CD4-positive, alpha-beta T cell treated with Interleukin-15 for 1 hour (primary cell): ENCODE data around the gene GRAP2.
A peak's percentile ranks its signal among the peaks of the same experiment; 100 is the strongest.
"Not testable (repeated sequence)": the region's sequence is repeated elsewhere in the genome, so short reads cannot be mapped to it uniquely, and the experiment has no call there.

Experiments used
- DNase-seq: peaks from one replicate; pipeline ENCODE4 v3.0.0-alpha.2; 2020

The GRAP2 gene

DNA sequence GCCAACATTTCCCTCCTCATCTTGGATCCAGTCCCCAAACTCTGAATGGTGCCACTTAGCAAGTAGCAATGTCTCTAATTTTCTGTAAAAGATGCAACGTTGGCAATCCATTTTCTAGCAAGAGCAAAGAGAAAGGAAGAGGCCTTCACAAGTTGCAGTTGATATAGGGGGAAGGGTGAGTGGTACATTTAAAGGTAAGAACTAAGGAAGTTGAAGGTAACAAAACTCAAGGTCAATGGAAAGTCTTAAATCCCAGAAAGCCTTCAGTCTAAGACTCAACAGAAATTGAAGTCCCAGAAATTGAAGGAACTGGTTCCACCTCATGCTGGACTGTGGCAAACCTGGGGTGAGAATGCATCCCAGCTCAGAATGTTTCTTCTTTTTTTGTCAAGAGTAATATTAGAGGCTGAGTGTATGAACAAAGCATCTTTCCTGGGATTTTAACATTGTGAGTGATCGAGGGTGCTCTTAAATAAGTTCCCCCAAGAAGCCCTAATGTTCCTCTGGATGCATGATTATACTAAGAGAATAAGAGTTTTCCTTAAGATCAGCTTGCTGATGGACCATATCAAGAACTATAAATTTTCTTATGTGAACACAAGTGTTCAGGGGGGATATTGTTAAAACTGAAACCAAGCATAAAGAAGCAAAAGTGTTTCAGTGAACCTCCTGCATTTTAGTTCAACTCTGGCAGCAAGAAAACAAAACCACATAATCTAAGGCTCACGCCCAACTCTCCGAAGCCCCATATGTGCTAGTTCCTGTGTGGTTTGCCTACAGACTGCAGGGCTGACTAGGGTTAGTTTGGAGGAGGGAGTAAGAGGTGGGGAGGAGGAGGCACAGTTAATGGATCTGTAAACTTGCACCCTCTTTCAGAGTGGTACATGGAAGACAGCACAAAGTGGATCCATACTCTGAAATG is at the start of gene GRAP2:
GRAP2 (plus strand) TSS at position 779 of the 922 bp plus-strand sequence. CDS start 46,023 bp downstream, outside the sequence.
- DNase-seq, result peak; percentile 78

DNA sequence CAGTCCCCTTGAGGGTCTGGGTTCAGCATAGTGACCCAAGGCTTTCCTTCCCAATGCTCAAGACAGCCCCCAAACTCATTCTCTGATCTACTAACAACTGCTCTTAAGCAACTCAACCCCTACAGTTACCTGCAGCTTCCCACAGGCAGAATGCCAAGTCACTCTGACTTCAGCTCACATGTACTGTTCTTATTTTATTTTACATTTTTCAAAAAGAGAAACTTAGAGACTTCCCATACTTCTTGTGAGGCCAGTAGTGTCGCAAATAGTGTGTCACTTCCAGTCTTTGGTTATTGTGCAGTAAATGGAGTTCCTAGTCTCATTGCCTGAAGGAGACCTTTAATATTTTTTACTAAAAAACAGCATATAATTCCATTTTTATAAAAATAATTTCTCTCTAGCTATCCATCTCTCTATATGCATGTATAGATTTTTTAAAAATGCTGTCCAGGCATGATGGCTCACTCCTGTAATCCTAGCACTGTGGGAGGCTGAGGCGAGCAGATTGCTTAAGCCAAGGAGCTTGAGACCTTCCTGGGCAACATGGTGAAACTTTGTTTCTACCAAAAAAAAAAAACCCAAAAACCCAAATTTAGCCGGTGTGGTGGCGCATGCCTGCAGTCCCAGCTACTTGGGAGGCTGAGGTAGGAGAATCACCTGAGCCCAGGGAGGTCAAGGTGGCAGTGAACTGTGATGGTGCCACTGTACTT is 49.1 kb upstream of the GRAP2 start:
- no peak for DNase-seq

DNA sequence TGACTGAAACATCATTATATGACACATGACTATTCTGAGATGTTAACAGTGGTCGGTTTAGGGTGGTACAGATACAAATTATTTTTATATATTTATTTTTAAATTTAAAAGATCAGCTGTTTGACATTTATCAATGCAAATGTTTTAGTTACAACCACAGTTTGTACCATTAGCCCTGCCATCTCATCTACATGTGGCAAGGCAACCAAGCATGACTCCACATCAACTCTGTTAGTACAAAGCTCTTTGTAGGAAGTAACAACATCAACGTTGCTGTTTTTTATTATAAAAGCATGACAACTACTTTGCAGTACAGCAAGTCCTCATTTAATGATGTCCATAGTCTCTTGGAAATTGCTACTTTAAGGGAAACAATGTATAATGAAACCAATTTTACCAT is 48.1 kb upstream of the GRAP2 start:
- no peak for DNase-seq

DNA sequence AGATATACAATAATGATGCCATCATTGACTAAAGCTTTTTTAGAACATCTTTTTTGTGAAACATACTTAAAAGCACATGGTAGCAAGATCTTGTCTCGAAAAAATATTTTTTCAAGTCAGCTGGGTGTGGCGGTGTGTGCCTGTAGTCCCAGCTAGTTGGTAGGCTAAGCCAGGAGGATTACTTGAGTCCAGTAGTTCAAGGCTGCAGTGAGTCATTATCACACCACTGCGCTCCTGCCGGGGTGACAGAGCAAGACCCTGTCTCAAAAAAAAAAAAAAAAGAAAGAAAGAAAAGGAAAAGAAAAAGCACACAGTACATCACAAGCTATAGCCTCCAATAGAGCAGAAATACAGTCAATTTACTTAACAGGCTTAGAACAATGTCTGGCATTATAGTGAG is 44.3 kb upstream of the GRAP2 start:
- no peak for DNase-seq

DNA sequence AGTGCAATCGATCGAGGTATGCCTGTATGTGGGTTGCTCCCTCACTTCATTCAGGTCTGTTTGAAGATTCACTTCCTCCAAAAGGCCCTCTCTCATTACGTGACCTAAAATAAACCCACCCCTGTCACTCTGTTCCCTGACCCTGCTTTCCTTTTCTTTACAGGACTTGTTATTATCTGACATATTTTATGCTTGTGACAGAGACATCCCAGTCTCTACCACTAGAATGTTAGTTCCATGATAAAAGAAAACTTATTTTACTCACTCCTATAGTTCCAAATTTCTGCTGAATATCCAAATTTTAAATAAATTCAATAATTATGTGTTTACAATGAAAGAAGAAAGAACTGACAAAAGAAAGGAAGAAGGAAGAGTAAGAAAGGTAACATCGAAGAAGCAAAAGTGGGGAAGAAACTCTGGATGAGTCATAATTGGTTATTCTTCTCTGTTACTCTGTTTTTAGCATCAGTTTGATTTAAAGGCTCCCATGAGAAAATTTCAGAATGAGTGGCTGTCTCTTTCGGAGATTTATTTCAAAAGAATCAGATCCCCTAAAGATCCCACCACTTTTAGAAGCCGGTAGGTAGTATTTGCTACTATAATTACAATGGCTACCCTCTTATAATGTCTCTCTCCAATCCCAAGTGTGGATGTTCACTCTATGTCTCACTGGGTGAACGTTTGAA is 40.8 kb upstream of the GRAP2 start:
- no peak for DNase-seq

DNA sequence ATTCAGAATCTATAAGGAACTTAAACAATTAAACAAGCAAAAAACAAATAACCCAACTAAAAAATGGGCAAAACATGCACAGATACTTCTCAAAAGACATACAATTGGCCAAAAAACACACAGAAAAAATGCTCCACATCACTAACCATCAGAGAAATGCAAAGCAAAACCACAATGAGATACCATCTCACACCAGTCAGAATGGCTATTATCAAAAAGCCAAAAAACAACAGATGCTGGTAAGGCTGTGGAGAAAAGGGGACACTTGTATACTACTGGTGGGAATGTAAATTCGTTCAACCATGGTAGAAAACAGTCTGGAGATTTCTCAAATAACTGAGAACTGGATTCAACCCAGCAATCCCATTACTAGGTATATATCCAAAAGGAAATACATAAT is 32.1 kb upstream of the GRAP2 start:
- no peak for DNase-seq

DNA sequence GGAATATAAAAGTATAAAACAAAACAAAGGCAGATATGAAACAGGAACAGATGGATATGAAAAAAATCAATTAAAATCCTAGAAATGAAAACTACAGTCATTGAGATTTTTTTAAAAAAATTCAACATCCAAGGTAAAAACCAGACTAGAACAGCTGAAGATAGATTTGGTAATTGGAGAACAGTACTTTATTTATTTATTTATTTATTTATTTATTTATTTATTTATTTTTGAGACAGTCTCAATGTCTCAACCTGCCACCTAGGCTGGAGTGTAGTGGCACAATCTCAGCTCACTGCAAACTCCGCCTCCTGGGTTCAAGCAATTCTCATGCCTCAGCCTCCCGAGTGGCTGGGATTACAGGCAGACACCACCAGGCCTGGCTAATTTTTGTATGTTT is 31.1 kb upstream of the GRAP2 start:
- not testable (repeated sequence) for DNase-seq

DNA sequence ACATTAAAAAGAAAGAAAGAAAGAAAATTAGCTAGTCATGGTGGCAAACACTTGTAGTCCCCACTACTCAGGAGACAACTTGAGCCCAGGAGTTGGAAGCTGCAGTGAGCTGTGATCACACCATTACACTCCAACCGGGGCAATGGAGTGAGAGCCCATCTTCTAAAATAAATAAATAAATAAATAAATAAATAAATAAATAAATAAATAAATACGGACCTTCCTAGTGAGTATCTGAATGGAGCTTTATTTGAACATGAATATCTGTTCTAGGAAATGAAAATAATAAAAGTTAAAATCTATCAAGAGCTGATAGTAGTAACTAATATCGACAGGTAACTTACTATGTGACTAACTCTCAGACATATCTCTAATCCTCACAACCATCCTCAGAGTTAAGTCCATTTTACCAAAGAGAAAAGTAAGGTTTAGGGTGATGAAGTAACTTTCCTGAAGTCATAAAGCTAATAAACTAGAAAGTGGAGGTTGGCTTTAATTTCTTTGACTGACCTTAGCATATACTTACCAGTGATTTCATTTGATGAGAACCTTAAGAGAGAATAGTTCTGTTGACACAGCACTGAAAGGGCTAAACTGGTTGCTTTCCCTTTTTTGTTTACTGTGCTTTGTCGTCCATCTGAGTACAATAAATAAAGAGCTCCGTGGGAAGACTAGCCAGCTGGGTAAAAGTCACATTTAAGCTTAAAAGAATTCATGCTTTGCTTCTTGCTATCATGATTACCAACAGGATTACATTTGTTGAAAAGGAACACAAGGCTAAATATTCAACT is 29.7 kb upstream of the GRAP2 start:
- DNase-seq, result no peak

DNA sequence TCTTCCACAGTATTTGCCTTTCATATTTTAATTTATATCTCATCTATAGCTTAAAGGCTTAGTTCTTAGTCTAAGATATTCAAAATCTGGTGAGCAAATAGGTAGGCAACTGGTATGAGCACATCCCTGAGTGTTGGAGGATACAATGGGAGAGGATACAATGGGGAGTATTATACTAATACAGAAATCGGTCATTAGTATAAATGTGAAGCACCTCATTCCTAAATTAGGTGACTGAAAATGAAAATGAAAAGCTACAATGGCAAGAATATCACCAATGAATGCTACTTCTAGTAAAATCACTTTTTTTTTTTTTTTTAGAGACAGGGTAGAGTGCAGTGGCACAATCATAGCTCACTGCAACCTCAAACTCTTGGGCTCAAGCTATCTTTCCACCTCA is 28.3 kb upstream of the GRAP2 start:
- DNase-seq, result no peak

DNA sequence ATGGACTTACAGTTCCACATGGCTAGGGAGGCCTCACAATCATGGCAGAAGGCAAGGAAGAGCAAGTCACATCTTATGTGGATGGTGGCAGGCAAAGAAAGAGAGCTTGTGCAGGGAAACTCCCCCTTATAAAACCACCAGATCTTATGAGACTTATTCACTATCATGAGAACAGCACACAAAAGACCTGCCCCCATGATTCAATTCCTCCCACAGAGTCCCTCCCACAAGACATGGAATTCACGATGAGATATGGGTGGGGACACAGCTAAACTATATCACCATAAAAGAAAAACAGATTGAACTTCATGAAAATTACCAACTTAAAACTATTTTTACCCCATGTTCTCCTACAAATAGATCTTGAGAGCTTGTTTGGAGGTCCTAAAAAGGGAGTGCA is 26.9 kb upstream of the GRAP2 start:
- no peak for DNase-seq

DNA sequence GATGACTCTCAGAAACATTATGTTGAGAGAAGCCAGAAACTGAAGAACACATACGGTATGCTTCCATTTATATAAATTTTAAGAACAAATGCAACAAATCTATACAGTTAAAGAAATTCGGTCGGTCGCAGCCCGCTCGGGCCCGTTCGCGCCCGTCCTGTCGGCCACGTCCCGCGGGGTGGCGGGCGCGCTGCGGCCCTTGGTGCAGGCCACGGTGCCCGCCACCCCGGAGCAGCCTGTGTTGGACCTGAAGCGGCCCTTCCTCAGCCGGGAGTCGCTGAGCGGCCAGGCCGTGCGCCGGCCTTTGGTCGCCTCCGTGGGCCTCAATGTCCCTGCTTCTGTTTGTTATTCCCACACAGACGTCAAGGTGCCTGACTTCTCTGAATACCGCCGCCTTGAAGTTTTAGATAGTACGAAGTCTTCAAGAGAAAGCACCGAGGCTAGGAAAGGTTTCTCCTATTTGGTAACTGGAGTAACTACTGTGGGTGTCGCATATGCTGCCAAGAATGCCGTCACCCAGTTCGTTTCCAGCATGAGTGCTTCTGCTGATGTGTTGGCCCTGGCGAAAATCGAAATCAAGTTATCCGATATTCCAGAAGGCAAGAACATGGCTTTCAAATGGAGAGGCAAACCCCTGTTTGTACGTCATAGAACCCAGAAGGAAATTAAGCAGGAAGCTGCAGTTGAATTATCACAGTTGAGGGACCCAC is 25.6 kb upstream of the GRAP2 start:
- DNase-seq, result not testable (repeated sequence)

DNA sequence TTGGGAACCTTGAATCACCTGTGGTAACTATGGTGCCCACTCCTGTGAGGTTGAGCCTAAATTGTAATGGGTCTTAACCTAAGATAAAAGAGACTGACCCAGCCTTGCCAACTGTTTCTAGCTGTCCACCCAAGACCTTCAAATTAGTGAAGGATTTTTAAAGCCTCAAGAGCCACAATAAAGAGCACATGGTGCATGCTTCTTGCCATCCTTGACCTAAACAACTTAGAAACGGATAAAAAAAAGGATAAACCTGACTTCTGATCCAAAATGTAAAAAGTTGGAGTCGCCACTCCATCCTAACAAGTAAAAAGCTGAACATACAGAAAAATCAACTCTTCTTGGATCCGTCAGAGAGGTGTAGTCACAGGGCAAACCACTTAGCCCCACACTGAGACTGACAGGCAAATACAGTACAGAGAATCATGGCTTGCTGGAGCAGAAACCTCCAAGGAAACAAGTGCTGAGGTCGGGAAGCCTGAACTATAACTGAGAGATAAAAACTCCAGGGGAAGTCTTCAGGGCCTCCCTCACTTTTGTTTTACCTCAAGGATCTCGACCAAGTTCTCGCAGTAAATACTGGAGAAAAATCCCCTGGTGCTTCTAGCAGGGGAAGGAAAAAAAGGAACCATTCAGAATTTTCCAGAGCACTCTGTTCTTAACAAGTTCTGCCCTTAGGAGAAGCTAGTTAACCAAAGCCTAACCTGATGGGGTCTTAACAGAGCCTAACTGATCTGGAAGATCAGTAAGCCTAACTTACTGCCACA is 23.6 kb upstream of the GRAP2 start:
- DNase-seq, result no peak

DNA sequence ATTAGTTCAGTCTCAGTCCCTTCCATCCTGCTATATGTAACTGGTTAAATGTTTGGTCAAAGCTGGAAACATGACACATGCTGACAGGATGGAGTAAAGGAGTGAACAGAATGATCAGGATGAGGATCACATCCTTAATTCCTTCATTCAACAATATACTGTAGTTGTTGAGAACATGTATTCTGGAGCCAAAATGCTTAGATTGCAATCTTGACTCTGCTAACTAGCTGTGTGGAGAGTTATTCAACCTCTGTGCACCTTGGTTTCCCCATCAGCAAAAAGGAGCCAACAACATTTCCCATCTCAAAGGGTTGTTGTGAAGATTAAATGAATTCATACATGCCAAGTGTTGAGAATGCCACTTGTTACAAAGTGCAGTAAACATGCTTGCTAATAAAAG is 20.2 kb upstream of the GRAP2 start:
- DNase-seq, result no peak

DNA sequence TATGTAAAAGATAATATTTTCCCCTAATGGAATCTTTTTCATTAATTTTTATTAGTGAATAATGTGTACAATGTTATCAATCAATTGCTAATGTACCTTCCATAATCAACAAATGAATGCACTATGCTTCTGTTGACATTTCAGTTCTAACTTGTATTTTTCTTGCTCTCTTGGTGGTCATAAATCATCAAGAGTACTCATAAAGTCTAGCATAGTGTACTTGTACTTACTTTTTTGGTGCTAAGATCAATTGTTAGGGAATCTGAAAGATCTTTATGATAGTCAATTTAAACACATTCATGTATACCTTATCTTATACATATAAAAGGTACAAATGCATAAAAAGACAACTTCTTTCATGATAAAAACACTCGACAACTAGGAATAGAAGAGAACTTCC is 17.8 kb upstream of the GRAP2 start:
- DNase-seq, result no peak

DNA sequence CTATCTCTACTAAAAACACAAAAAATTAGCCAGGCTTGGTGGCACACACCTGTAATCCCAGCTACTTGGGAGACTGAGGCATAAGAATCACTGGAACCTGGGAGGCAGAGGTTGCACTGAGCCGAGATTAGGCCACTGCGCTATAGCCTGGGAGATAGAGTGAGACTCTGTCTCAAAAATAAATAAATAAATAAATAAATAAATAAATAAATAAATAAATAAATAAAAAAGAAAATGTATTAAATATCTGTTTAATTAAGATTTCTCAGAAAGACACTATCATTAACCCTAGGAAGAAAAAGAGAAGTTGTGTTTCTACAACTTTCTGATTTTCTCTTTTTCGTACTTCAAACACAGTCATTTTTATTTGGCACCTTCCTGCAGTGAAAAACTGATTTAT is 11.0 kb upstream of the GRAP2 start:
- not testable (repeated sequence) for DNase-seq

DNA sequence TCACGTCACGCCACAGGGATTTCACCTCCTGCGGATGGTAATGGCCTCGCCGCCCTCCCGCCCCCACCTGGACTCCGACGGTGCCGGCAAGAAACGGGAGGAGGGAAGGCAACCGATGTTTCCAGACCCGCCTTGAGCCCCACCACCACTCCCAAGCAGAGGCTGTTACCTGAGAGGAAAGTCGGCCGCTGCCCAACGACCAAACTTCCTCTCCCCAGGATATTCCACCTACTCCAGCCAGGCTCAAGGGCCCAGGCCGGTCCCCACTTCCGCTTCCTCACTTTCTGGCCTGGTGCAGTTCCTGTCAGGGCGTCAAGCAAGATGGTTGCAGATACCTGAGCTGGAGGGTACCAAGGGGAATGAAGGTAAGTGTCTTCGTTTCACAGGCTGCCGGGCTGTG is 7.4 kb upstream of the GRAP2 start, which contains the start of gene ENTHD1:
ENTHD1 (minus strand) TSS at position 235 of the 400 bp plus-strand sequence. CDS start 6,012 bp downstream, outside the sequence.
- no peak for DNase-seq

DNA sequence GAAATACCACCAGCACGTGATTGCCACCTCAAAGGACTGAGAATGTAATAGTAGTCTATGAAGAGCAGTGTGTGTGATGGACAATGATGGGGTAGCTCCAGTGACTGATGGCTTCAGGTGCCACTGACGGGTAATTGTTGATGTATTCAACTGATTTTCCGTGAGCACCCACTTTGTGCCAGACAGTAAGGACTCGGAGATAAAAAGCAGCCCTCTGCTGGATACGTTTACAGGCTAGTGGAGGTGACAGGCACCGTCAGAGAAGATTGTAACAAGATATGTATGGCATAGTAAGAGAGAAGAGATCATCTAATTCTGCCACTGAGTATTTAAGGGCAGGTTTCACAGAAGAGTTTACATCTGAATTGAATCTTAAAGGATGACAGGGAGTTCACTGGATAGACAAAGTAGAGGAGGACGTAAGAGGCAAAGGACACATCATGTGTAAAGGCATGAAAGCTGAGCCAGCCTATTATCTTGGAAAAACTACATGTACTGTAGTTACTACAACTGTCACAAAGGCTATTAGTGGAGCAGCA is 6.3 kb upstream of the GRAP2 start:
- DNase-seq, result no peak

DNA sequence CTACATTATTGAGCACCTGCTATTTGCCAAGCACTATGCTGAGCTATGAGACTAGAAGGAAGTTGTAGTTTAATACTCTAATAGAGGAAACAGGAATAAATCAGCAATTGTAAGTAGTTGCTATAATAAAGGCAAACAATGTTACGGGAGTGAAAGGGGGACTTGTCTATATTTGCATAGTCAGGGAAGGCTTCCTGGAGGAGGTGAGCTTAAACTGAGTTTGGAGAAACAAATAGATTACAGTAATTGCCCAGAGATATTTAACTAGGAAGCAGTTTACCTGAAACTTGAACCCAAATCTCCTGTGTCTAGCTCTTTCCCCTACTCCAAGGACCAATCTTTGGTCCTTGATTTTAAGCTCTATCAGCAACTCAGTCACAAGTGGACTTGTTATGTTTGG is 5.2 kb upstream of the GRAP2 start:
- DNase-seq, result no peak

DNA sequence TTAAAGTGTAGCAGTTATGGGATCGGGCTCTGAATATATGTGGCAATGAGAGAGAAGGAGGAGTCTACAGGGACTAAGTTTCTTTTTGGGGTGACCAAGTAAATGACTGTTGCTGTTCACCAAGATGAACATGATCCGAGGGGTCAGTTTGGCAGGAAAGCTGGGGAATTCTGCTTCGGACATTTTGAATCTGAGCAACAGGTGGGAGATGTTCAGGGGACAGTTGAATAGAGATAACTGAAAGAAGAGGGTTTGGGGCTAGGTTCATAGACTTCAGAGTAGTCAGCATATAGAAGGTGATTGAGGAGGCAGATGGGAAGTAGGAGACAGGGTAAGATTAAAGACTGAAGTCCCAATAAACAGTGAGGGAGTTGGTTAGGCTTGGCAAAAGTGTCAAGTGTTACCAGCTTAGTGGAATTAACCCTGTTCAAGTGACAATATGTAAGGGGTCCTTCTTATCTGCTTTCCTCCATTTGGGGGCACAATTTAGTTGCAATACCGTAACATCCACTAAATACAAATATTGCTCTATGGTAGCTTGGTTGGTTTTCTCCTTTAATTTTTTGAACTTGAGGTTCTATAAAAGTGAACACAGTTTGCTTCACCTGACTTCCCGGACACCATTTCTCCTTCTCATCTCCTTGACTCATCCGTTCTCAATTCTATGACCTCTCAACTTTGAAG is 4.4 kb upstream of the GRAP2 start:
- no peak for DNase-seq

DNA sequence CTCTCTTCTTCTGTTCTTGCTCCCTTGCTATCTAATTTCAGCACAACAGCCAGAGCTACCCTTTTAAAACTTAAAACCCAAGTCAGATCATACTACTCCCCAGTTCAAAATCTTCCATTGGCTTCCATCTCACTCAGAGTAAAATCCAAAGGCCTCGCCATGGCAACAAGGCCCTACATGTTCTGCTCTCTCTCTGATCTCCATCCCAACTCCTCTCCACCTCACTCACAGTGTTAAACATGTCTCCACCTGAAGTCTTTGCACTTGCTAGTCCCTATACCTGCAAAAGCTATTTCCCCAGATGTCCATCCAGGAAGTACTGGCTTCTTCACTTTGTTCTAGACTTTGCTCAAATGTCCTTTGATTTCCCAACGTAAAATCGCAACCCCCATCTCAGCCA is 3.0 kb upstream of the GRAP2 start:
- DNase-seq, result no peak
